Keratinocyte (primary cell): ENCODE measurements around the gene TRIM29.

Experiments used
- EZH2 ChIP-seq: IDR thresholded peaks from one replicate; pipeline ENCODE4 v1.6.1; 2012; ENCODE audit warnings: inconsistent platforms, mild to moderate bottlenecking, low read length, moderate library complexity
- TF ChIP-seq, protein P1 (sequence below), 3 experiments: IDR thresholded peaks in 1 of 3; conservative IDR thresholded peaks in 1 of 3; optimal IDR thresholded peaks in 1 of 3; 2 replicates in 2 of 3; 3 replicates in 1 of 3; pipeline versions ENCODE3 to v1.5.1; 2011; ENCODE audit warnings: low read length in 3 of 3, mild to moderate bottlenecking in 3 of 3, moderate library complexity in 2 of 3, control low read depth in 1 of 3, inconsistent platforms in 1 of 3; ENCODE audit not compliant: insufficient read depth in 2 of 3; ENCODE audit errors: extremely low read depth in 1 of 3

DNA sequence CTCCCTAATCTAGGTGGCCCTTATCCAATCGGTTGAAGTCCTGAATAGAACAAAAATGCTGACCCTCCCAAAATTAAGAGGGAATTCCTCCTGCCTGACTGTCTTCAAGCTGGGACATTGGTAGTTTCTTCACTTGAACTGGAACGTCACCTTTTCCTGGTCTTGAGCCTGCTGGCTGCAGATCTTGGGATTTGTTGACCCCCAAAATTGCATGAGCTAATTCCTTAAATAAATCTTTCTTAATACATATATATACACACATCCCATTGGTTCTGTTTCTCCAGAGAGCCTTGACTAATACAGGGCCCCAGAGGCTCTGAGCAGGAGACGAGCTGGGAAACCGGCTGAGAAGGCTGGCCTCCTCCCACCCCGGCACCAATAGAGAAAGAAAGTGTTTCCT is 46.2 kb downstream of the TRIM29 start:
- TF ChIP-seq, protein P1, sequence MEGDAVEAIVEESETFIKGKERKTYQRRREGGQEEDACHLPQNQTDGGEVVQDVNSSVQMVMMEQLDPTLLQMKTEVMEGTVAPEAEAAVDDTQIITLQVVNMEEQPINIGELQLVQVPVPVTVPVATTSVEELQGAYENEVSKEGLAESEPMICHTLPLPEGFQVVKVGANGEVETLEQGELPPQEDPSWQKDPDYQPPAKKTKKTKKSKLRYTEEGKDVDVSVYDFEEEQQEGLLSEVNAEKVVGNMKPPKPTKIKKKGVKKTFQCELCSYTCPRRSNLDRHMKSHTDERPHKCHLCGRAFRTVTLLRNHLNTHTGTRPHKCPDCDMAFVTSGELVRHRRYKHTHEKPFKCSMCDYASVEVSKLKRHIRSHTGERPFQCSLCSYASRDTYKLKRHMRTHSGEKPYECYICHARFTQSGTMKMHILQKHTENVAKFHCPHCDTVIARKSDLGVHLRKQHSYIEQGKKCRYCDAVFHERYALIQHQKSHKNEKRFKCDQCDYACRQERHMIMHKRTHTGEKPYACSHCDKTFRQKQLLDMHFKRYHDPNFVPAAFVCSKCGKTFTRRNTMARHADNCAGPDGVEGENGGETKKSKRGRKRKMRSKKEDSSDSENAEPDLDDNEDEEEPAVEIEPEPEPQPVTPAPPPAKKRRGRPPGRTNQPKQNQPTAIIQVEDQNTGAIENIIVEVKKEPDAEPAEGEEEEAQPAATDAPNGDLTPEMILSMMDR (optimal IDR thresholded peaks at IDR 0.05 in 1 of 3, IDR thresholded peaks at IDR 0.05 in 1 of 3, conservative IDR thresholded peaks at IDR 0.05 in 1 of 3; ENCODE audit: extremely low read depth in 1 of 3, insufficient read depth in 2 of 3, low read length in 3 of 3), result no peak
- TF ChIP-seq EZH2, result no peak
